Measurements from ENCODE around the gene CFAP65. TPM values are rescaled to one million over a fixed set of nuclear protein-coding genes. Genes with fewer than 3 reads are reported as not detected.

CFAP65 gene
- total RNA-seq, 1 experiment from 2014 or later: 0.52 TPM

DNA sequence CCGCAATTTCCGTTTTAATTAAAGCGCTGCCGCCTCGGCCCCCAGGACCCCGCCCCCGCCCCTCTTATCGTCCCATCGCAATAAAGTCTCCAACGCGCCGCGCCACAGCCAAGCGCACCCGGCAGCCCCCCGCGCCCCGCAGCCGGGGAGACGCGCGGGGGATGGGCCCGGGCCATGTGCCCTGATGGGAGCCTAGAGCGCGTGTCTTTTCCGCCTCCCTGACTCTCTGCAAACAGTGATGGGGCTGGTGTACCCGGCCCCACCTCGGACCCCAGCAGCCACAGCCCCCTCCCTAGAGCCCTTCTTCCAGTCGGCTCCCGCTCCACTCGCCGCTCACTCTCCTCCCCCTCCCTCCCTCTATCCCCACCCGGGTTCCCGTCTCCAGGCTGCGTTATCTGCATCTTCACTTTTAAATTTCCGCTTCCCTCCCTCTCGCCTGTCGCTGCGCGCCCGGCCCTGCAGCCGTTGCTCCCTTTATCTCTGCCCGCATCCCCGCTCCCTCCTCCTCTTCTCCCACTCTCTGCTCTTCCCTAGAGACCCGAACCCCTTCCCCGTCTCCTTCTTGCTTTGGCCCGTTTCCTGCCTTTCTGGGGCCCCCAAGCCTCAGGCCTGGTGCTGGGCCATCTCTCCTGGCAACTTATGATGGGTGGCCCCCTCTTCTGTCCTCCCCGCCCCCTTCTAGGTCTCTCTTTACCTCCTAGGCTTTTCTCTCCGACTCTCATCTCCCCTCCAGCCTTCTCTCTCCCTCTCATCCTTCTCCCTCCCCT is 55.8 kb downstream of the CFAP65 start:
- H3K9me2 ChIP-seq (ENCODE audit: insufficient read depth): no peaks in the 10 kb centered on the region
- ChIA-PET POLR2A (no interaction called here), CTCF (no interaction called here), RAD21 (ENCODE audit: low non-redundant PET in 1 of 2, low total read pairs in 2 of 2, uncharacterized antibody in 2 of 2, unreplicated experiment in 2 of 2) (no interaction called here)
- no peaks in the 10 kb centered on the region for H3K79me2 ChIP-seq (ENCODE audit: insufficient read depth, low read length)
- H3K9me3 ChIP-seq (ENCODE audit: control insufficient read depth in 1 of 2, insufficient read depth in 1 of 2, low read depth in 1 of 2, low read length in 2 of 2): no peaks in the 10 kb centered on the region
- H4K20me1 ChIP-seq (ENCODE audit: insufficient read depth): no peaks in the 10 kb centered on the region
- no peak overlapping the region for H3K9ac ChIP-seq (ENCODE audit: low read length)
- no peaks in the 10 kb centered on the region for H3K4me1 ChIP-seq (ENCODE audit: control insufficient read depth in 1 of 2, insufficient read depth in 2 of 2, low read length in 2 of 2)
- BruUV-seq (replicated peaks): no TSS peak
- ATAC-seq (no peak), DNase-seq (ENCODE audit: low read depth, low spot score) (no peak)
- intact Hi-C loops (cut with micrococcal nuclease): no loop called here
- 0 out of 2 replicates have a peak, but pooled peaks cover 8% of the 10 kb centered on the region for H3K27me3 ChIP-seq (ENCODE audit: insufficient read depth, low read length)
- H3K4me3 ChIP-seq (replicated peaks in 1 of 2; ENCODE audit: low read depth in 1 of 2, low read length in 2 of 2): no peak overlapping the region
- TF ChIP-seq, protein P1, sequence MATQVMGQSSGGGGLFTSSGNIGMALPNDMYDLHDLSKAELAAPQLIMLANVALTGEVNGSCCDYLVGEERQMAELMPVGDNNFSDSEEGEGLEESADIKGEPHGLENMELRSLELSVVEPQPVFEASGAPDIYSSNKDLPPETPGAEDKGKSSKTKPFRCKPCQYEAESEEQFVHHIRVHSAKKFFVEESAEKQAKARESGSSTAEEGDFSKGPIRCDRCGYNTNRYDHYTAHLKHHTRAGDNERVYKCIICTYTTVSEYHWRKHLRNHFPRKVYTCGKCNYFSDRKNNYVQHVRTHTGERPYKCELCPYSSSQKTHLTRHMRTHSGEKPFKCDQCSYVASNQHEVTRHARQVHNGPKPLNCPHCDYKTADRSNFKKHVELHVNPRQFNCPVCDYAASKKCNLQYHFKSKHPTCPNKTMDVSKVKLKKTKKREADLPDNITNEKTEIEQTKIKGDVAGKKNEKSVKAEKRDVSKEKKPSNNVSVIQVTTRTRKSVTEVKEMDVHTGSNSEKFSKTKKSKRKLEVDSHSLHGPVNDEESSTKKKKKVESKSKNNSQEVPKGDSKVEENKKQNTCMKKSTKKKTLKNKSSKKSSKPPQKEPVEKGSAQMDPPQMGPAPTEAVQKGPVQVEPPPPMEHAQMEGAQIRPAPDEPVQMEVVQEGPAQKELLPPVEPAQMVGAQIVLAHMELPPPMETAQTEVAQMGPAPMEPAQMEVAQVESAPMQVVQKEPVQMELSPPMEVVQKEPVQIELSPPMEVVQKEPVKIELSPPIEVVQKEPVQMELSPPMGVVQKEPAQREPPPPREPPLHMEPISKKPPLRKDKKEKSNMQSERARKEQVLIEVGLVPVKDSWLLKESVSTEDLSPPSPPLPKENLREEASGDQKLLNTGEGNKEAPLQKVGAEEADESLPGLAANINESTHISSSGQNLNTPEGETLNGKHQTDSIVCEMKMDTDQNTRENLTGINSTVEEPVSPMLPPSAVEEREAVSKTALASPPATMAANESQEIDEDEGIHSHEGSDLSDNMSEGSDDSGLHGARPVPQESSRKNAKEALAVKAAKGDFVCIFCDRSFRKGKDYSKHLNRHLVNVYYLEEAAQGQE (IDR thresholded peaks at IDR 0.05; ENCODE audit: low read depth): no peak
- TF ChIP-seq JUND (IDR thresholded peaks at IDR 0.05) (no peak), TCF7L2 (IDR thresholded peaks at IDR 0.05; ENCODE audit: borderline replicate concordance, extremely low read depth, insufficient read depth, insufficient read length) (no peak), ZFX (IDR thresholded peaks at IDR 0.05) (no peak), SP1 (IDR thresholded peaks at IDR 0.05; ENCODE audit: low read depth) (no peak), RAD21 (IDR thresholded peaks at IDR 0.05; ENCODE audit: low read depth) (no peak), SRF (IDR thresholded peaks at IDR 0.05; ENCODE audit: low read depth) (no peak)
- H3K27ac ChIP-seq (ENCODE audit: low read depth, low read length): no peak overlapping the region
- H3K36me3 ChIP-seq (ENCODE audit: control insufficient read depth in 1 of 2, insufficient read depth in 2 of 2, low read length in 2 of 2): no peaks in the 10 kb centered on the region
- H2AFZ ChIP-seq (ENCODE audit: low read depth, low read length, poor library complexity, severe bottlenecking): no peak overlapping the region
- H3K4me2 ChIP-seq (ENCODE audit: low read length): no peak overlapping the region
